Neural progenitor cell (in vitro differentiated cells): ENCODE results near the gene PBX1.

ENCODE experiments used
- EZH2 ChIP-seq: fragments of 200-600 bp; sonication (generic); IDR thresholded peaks from 2 replicates; pipeline ENCODE4 v1.6.1; 2017; ENCODE audit warnings: antibody characterized with exemption, mild to moderate bottlenecking, moderate library complexity
- TF ChIP-seq, protein P1 (sequence below): fragments of 200-600 bp; sonication (generic); IDR thresholded peaks from 2 replicates; pipeline ENCODE4 v1.5.1; 2017; ENCODE audit warnings: antibody characterized with exemption, mild to moderate bottlenecking

DNA sequence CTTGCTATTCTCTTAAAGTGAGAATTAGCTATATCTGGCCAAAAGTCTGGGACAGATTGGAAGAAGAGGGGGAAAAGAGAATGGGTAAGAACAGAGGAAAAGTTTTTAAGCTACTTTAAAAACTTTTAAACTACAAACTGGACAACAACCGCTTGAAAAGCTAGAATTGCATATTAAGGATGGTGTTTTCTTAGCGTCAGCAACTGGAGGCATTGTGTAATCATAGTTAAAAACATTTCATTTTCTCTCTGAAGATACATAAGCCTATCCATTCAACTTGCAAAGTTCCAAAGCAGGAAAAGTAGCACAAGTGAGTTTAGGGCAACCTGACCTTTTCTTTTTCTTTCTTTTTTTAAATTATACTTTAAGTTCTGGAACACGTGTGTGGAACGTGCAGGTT lies 10.9 kb downstream of the PBX1 start:
- no peak for TF ChIP-seq EZH2
- TF ChIP-seq, protein P1, sequence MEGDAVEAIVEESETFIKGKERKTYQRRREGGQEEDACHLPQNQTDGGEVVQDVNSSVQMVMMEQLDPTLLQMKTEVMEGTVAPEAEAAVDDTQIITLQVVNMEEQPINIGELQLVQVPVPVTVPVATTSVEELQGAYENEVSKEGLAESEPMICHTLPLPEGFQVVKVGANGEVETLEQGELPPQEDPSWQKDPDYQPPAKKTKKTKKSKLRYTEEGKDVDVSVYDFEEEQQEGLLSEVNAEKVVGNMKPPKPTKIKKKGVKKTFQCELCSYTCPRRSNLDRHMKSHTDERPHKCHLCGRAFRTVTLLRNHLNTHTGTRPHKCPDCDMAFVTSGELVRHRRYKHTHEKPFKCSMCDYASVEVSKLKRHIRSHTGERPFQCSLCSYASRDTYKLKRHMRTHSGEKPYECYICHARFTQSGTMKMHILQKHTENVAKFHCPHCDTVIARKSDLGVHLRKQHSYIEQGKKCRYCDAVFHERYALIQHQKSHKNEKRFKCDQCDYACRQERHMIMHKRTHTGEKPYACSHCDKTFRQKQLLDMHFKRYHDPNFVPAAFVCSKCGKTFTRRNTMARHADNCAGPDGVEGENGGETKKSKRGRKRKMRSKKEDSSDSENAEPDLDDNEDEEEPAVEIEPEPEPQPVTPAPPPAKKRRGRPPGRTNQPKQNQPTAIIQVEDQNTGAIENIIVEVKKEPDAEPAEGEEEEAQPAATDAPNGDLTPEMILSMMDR = no peak
